ENCODE measurements around the gene PNO1. TPM values are rescaled to one million over a fixed set of nuclear protein-coding genes. Genes with fewer than 3 reads are reported as not detected.
"Not testable (repeated sequence)": the region's sequence is repeated elsewhere in the genome, so short reads cannot be mapped to it uniquely, and the experiment has no call there.

PNO1 gene
- polyA plus RNA-seq, 1 donor (not counting 4 experiments of a cell fraction or from before 2014, with no cell fraction given): 22.5 TPM

DNA sequence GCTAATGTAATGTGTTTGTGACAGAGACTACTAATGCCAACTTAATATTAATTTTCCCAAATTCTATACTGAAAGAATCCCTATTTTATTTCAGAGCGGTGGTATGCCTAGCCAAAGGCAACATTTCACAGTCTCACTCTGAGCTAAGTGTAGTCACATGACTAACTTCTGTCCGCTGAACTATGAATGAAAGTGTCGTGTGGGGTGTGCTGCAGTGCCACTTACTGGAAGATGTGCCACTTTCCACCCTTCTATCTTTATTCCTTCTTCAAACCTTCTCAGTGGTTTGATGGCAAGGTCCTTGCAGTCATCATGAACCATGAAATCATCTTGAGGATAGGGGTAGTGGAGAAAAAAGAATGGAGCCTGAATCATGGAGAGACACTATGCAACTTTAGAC, 47.6 kb upstream of the PNO1 start:
- Histone ChIP-seq H3K27me3 (ENCODE audit: control insufficient read depth, extremely low read depth, insufficient read depth, low read length) (no peaks in the 10 kb centered on the region), H2AFZ (ENCODE audit: control insufficient read depth, low read length) (no peak overlapping the region), H3K79me2 (ENCODE audit: control insufficient read depth, insufficient read depth, low read length) (no peaks in the 10 kb centered on the region), H3K4me3 (ENCODE audit: control insufficient read depth in 2 of 3, extremely low read depth in 1 of 3, insufficient read depth in 2 of 3, low read depth in 1 of 3, low read length in 3 of 3) (no peak overlapping the region), H3K36me3 (ENCODE audit: control insufficient read depth in 2 of 2, extremely low read depth in 1 of 2, insufficient read depth in 2 of 2, low read length in 2 of 2) (no peaks in the 10 kb centered on the region), H3K9me1 (ENCODE audit: control insufficient read depth, extremely low read depth, insufficient read depth, low read length) (no peaks in the 10 kb centered on the region), H3K9ac (ENCODE audit: control insufficient read depth, extremely low read depth, insufficient read depth, low read length) (no peak overlapping the region), H3K9me3 (ENCODE audit: control insufficient read depth, low read depth, low read length) (no peaks in the 10 kb centered on the region), H3K4me2 (ENCODE audit: control insufficient read depth, extremely low read depth, insufficient read depth, low read depth, low read length) (no peak overlapping the region), H3K4me1 (ENCODE audit: control insufficient read depth, extremely low read depth, insufficient read depth, low read length) (no peaks in the 10 kb centered on the region), H3K27ac (ENCODE audit: control insufficient read depth, insufficient read depth, low read length) (no peak overlapping the region), H4K20me1 (ENCODE audit: control insufficient read depth, extremely low read depth, insufficient read depth, low read length) (no peaks in the 10 kb centered on the region)
- no peak for FAIRE-seq
- dilution Hi-C loops (cut with MboI; ENCODE audit: extremely low pct_ligation_motif_present, low sequenced_read_pairs): no loop called here
- TF ChIP-seq, protein P1, sequence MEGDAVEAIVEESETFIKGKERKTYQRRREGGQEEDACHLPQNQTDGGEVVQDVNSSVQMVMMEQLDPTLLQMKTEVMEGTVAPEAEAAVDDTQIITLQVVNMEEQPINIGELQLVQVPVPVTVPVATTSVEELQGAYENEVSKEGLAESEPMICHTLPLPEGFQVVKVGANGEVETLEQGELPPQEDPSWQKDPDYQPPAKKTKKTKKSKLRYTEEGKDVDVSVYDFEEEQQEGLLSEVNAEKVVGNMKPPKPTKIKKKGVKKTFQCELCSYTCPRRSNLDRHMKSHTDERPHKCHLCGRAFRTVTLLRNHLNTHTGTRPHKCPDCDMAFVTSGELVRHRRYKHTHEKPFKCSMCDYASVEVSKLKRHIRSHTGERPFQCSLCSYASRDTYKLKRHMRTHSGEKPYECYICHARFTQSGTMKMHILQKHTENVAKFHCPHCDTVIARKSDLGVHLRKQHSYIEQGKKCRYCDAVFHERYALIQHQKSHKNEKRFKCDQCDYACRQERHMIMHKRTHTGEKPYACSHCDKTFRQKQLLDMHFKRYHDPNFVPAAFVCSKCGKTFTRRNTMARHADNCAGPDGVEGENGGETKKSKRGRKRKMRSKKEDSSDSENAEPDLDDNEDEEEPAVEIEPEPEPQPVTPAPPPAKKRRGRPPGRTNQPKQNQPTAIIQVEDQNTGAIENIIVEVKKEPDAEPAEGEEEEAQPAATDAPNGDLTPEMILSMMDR (optimal IDR thresholded peaks at IDR 0.05 in 1 of 3, IDR thresholded peaks at IDR 0.05 in 1 of 3, conservative IDR thresholded peaks at IDR 0.05 in 1 of 3; ENCODE audit: extremely low read depth in 1 of 3, insufficient read depth in 2 of 3, low read length in 3 of 3): no peak
- TF ChIP-seq EZH2 (IDR thresholded peaks at IDR 0.05; ENCODE audit: low read length): no peak
- DNase-seq (ENCODE audit: low read depth, low spot score): no peak

- H3K9ac ChIP-seq (ENCODE audit: control insufficient read depth, extremely low read depth, insufficient read depth, low read length): no peak overlapping the region
- H2AFZ ChIP-seq (ENCODE audit: control insufficient read depth, low read length): no peak overlapping the region
- no peaks in the 10 kb centered on the region for H3K9me1 ChIP-seq (ENCODE audit: control insufficient read depth, extremely low read depth, insufficient read depth, low read length)
- no peak overlapping the region for H3K4me2 ChIP-seq (ENCODE audit: control insufficient read depth, extremely low read depth, insufficient read depth, low read depth, low read length)
- H3K79me2 ChIP-seq (ENCODE audit: control insufficient read depth, insufficient read depth, low read length): no peaks in the 10 kb centered on the region
- dilution Hi-C loops (cut with MboI; ENCODE audit: extremely low pct_ligation_motif_present, low sequenced_read_pairs): no loop called here
- no peaks in the 10 kb centered on the region for H3K36me3 ChIP-seq (ENCODE audit: control insufficient read depth in 2 of 2, extremely low read depth in 1 of 2, insufficient read depth in 2 of 2, low read length in 2 of 2)
- H3K4me1 ChIP-seq (ENCODE audit: control insufficient read depth, extremely low read depth, insufficient read depth, low read length): no peaks in the 10 kb centered on the region
- H3K27me3 ChIP-seq (ENCODE audit: control insufficient read depth, extremely low read depth, insufficient read depth, low read length): no peaks in the 10 kb centered on the region
- FAIRE-seq (no peak), DNase-seq (ENCODE audit: low read depth, low spot score) (no peak)
- no peak overlapping the region for H3K27ac ChIP-seq (ENCODE audit: control insufficient read depth, insufficient read depth, low read length)
- H4K20me1 ChIP-seq (ENCODE audit: control insufficient read depth, extremely low read depth, insufficient read depth, low read length): no peaks in the 10 kb centered on the region
- H3K4me3 ChIP-seq (ENCODE audit: control insufficient read depth in 2 of 3, extremely low read depth in 1 of 3, insufficient read depth in 2 of 3, low read depth in 1 of 3, low read length in 3 of 3): no peak overlapping the region
- H3K9me3 ChIP-seq (ENCODE audit: control insufficient read depth, low read depth, low read length): no peaks in the 10 kb centered on the region
- TF ChIP-seq, protein P1 (optimal IDR thresholded peaks at IDR 0.05 in 1 of 3, IDR thresholded peaks at IDR 0.05 in 1 of 3, conservative IDR thresholded peaks at IDR 0.05 in 1 of 3; ENCODE audit: extremely low read depth in 1 of 3, insufficient read depth in 2 of 3, low read length in 3 of 3): no peak
- no peak for TF ChIP-seq EZH2 (IDR thresholded peaks at IDR 0.05; ENCODE audit: low read length)
These were observed 41.7 kb upstream of the PNO1 start for GRCh38 chr2:68115965-68116364.

DNA sequence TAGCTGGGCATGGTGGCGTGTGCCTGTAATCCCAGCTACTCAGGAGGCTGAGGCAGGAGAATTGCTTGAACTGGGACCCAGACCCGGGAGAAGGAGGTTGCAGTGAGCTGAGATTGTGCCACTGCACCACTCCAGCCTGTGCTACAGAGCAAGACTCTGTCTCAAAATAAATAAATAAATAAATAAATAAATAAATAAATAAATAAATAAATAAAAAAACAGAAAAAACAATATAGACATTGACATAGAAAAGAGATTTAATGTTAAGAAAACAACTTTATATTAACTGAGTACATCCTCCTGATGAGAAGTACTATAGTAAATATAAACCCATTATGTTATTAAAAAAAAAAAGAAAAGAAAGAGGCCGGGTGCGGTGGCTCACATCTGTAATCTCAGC, 39.8 kb upstream of the PNO1 start:
- H4K20me1 ChIP-seq (ENCODE audit: control insufficient read depth, extremely low read depth, insufficient read depth, low read length); H3K4me2 ChIP-seq (ENCODE audit: control insufficient read depth, extremely low read depth, insufficient read depth, low read depth, low read length); H3K27me3 ChIP-seq (ENCODE audit: control insufficient read depth, extremely low read depth, insufficient read depth, low read length); H3K9me1 ChIP-seq (ENCODE audit: control insufficient read depth, extremely low read depth, insufficient read depth, low read length); H3K36me3 ChIP-seq (ENCODE audit: control insufficient read depth in 2 of 2, extremely low read depth in 1 of 2, insufficient read depth in 2 of 2, low read length in 2 of 2); H3K9ac ChIP-seq (ENCODE audit: control insufficient read depth, extremely low read depth, insufficient read depth, low read length); H3K9me3 ChIP-seq (ENCODE audit: control insufficient read depth, low read depth, low read length); H3K4me3 ChIP-seq (ENCODE audit: control insufficient read depth in 2 of 3, extremely low read depth in 1 of 3, insufficient read depth in 2 of 3, low read depth in 1 of 3, low read length in 3 of 3); H3K4me1 ChIP-seq (ENCODE audit: control insufficient read depth, extremely low read depth, insufficient read depth, low read length); DNase-seq (ENCODE audit: low read depth, low spot score); H2AFZ ChIP-seq (ENCODE audit: control insufficient read depth, low read length); H3K79me2 ChIP-seq (ENCODE audit: control insufficient read depth, insufficient read depth, low read length); H3K27ac ChIP-seq (ENCODE audit: control insufficient read depth, insufficient read depth, low read length); dilution Hi-C loops (cut with MboI; ENCODE audit: extremely low pct_ligation_motif_present, low sequenced_read_pairs); FAIRE-seq: not testable (repeated sequence)
